PC-9 (cell line): ENCODE data around the gene SF3A2. TPM values are rescaled to one million over a fixed set of nuclear protein-coding genes. Genes with fewer than 3 reads are reported as not detected.

Experiments used
- BruUV-seq: library from RNA; stranded (reverse); fragments of 400-500 nt; replicated peaks from 2 replicates; lab custom pipeline; 2021; lab: Mats Ljungman, UMichigan
- CTCF ChIA-PET: fragments of 300-600 bp; sonication (Branson Sonifier 250); formaldehyde crosslinking; loops from one replicate; lab custom pipeline; 2022; ENCODE audit warnings: antibody characterized with exemption; lab: Charles Lee
- POLR2A ChIA-PET: fragments of 300-600 bp; sonication (Branson Sonifier 250); formaldehyde crosslinking; loops from one replicate; lab custom pipeline; 2022; ENCODE audit warnings: antibody characterized with exemption; ENCODE audit not compliant: unreplicated experiment; lab: Charles Lee
- DNase-seq, 2 experiments: peaks; one replicate each; pipeline versions ENCODE4 v3.0.0 to v3.0.0-alpha.2; 2015 to 2022; ENCODE audit warnings: mixed read lengths in 1 of 2
- H2AFZ ChIP-seq: fragments of 200-600 bp; sonication (generic); 2 replicates; pipeline ENCODE4 v1.8.1; 2017; ENCODE audit warnings: antibody characterized with exemption
- H3F3A ChIP-seq: fragments of 200-600 bp; sonication (generic); 2 replicates; pipeline ENCODE4 v1.8.1; 2017; ENCODE audit warnings: antibody characterized with exemption, mild to moderate bottlenecking, low read depth; ENCODE audit not compliant: insufficient read depth
- H3K27ac ChIP-seq: fragments of 200-600 bp; sonication (generic); 2 replicates; pipeline ENCODE4 v1.6.1; 2016; ENCODE audit warnings: mixed run types
- H3K27me3 ChIP-seq: fragments of 200-600 bp; sonication (generic); 2 replicates; pipeline ENCODE4 v1.6.1; 2016; ENCODE audit warnings: low read depth, mixed run types; ENCODE audit not compliant: insufficient read depth
- H3K36me3 ChIP-seq: fragments of 200-600 bp; sonication (generic); 2 replicates; pipeline ENCODE4 v1.6.1; 2016; ENCODE audit warnings: low read depth, mixed run types
- H3K4me1 ChIP-seq: fragments of 200-600 bp; sonication (generic); replicated peaks from 2 replicates; pipeline ENCODE4 v1.6.1; 2016; ENCODE audit warnings: mixed run types; ENCODE audit not compliant: insufficient read depth
- H3K4me2 ChIP-seq: fragments of 200-600 bp; sonication (generic); 2 replicates; pipeline ENCODE4 v1.6.1; 2017; ENCODE audit warnings: mixed run types
- H3K4me3 ChIP-seq: fragments of 200-600 bp; sonication (generic); 2 replicates; pipeline ENCODE4 v1.6.1; 2016; ENCODE audit warnings: mixed run types
- H3K79me2 ChIP-seq: fragments of 200-600 bp; sonication (generic); 2 replicates; pipeline ENCODE4 v1.6.1; 2017; ENCODE audit warnings: low read depth, mixed run types
- H3K9me2 ChIP-seq: fragments of 200-600 bp; sonication (generic); 2 replicates; pipeline ENCODE4 v1.8.1; 2017; ENCODE audit warnings: mild to moderate bottlenecking; ENCODE audit not compliant: insufficient read depth
- H3K9me3 ChIP-seq: fragments of 200-600 bp; sonication (generic); 2 replicates; pipeline ENCODE4 v1.8.1; 2016; ENCODE audit warnings: low read depth; ENCODE audit not compliant: insufficient read depth
- H4K20me1 ChIP-seq: fragments of 200-600 bp; sonication (generic); 2 replicates; pipeline ENCODE4 v1.8.1; 2017; ENCODE audit not compliant: insufficient read depth
- CTCF ChIP-seq: fragments of 200-600 bp; sonication (generic); conservative IDR thresholded peaks from 2 replicates; pipeline ENCODE4 v1.6.1; 2017; ENCODE audit warnings: mixed run types, antibody characterized with exemption, mild to moderate bottlenecking, moderate library complexity
- EZH2 ChIP-seq: fragments of 200-600 bp; sonication (generic); IDR thresholded peaks from 2 replicates; pipeline ENCODE4 v1.8.0; 2017; ENCODE audit warnings: antibody characterized with exemption, low read depth
- intact Hi-C: fragments of 100-400 bp; cut with micrococcal nuclease; formaldehyde crosslinking; loops from one replicate; pipeline ENCODE4 v1.10.0; 2022; ENCODE audit not compliant: unreplicated experiment
- total RNA-seq: library from RNA; stranded (reverse); gene quantifications from 2 replicates; pipeline ENCODE4 v1.2.3, GENCODE V29; 2021

Gene SF3A2
- total RNA-seq, 1 experiment from 2014 or later, result 83.0 TPM

- Histone ChIP-seq H3K4me1 (no peaks in the 10 kb centered on the region), H3K27ac (no peak overlapping the region), H3K4me2 (no peak overlapping the region), H3F3A (no peaks in the 10 kb centered on the region), H3K9me2 (no peaks in the 10 kb centered on the region), H3K4me3 (no peak overlapping the region), H3K79me2 (no peaks in the 10 kb centered on the region), H2AFZ (no peak overlapping the region), H3K36me3 (no peaks in the 10 kb centered on the region), H4K20me1 (0 out of 2 replicates have a peak, but pooled peaks cover 4% of the 10 kb centered on the region), H3K27me3 (no peaks in the 10 kb centered on the region), H3K9me3 (no peaks in the 10 kb centered on the region)
- DNase-seq, result no peak
- TF ChIP-seq EZH2 (no peak), CTCF (no peak)
- CTCF ChIA-PET, result no interaction called here
- POLR2A ChIA-PET, result no interaction called here
- BruUV-seq, result no TSS peak
- intact Hi-C loops, result no loop called here
These were observed 13.5 kb downstream of the SF3A2 start for GRCh38 chr19:2249880-2250765.

- Histone ChIP-seq H3K4me3 (no peak overlapping the region), H3K4me1 (no peaks in the 10 kb centered on the region), H3K27ac (no peak overlapping the region), H3K27me3 (no peaks in the 10 kb centered on the region), H3K79me2 (no peaks in the 10 kb centered on the region), H3K9me2 (no peaks in the 10 kb centered on the region), H2AFZ (no peak overlapping the region), H4K20me1 (0 out of 2 replicates have a peak, but pooled peaks cover 4% of the 10 kb centered on the region), H3F3A (no peaks in the 10 kb centered on the region), H3K36me3 (no peaks in the 10 kb centered on the region), H3K4me2 (no peak overlapping the region), H3K9me3 (no peaks in the 10 kb centered on the region)
- TF ChIP-seq CTCF (no peak), EZH2 (no peak)
- intact Hi-C loops, result no loop called here
- ChIA-PET POLR2A (no interaction called here), CTCF (no interaction called here)
- no peak for DNase-seq
- no TSS peak for BruUV-seq
These were observed 14.1 kb downstream of the SF3A2 start for GRCh38 chr19:2250766-2251105.

- H3K36me3 ChIP-seq, result no peaks in the 10 kb centered on the region
- H3K4me1 ChIP-seq, result no peaks in the 10 kb centered on the region
- ChIA-PET CTCF (no interaction called here), POLR2A (no interaction called here)
- no peaks in the 10 kb centered on the region for H3F3A ChIP-seq
- TF ChIP-seq CTCF (no peak), EZH2 (no peak)
- no peaks in the 10 kb centered on the region for H3K9me2 ChIP-seq
- H3K79me2 ChIP-seq, result no peaks in the 10 kb centered on the region
- BruUV-seq, result no TSS peak
- intact Hi-C loops, result no loop called here
- no peak overlapping the region for H3K4me2 ChIP-seq
- H3K27ac ChIP-seq, result no peak overlapping the region
- no peaks in the 10 kb centered on the region for H3K27me3 ChIP-seq
- H4K20me1 ChIP-seq, result 0 out of 2 replicates have a peak, but pooled peaks cover 4% of the 10 kb centered on the region
- no peaks in the 10 kb centered on the region for H3K9me3 ChIP-seq
- H2AFZ ChIP-seq, result no peak overlapping the region
- DNase-seq, result no peak
- no peak overlapping the region for H3K4me3 ChIP-seq
These were observed 14.8 kb downstream of the SF3A2 start for GRCh38 chr19:2251106-2252054.
